DMS114 treated with DMSO at 0.1 percent for 48 hours (cell line): Measurements from ENCODE around the gene PPP4R3A.
"Not testable (repeated sequence)": the region's sequence is repeated elsewhere in the genome, so short reads cannot be mapped to it uniquely, and the experiment has no call there.

Experiments used
- DNase-seq: peaks from one replicate; lab custom pipeline; 2025; ENCODE audit not compliant: unreplicated experiment; lab: John Stamatoyannopoulos, UW

Gene PPP4R3A

GRCh38 chr14:91506226-91506625 lies 3.9 kb downstream of the PPP4R3A start:
- DNase-seq: no peak

- no peak for DNase-seq
These were observed 7.1 kb downstream of the PPP4R3A start for GRCh38 chr14:91503000-91503504.

DNA sequence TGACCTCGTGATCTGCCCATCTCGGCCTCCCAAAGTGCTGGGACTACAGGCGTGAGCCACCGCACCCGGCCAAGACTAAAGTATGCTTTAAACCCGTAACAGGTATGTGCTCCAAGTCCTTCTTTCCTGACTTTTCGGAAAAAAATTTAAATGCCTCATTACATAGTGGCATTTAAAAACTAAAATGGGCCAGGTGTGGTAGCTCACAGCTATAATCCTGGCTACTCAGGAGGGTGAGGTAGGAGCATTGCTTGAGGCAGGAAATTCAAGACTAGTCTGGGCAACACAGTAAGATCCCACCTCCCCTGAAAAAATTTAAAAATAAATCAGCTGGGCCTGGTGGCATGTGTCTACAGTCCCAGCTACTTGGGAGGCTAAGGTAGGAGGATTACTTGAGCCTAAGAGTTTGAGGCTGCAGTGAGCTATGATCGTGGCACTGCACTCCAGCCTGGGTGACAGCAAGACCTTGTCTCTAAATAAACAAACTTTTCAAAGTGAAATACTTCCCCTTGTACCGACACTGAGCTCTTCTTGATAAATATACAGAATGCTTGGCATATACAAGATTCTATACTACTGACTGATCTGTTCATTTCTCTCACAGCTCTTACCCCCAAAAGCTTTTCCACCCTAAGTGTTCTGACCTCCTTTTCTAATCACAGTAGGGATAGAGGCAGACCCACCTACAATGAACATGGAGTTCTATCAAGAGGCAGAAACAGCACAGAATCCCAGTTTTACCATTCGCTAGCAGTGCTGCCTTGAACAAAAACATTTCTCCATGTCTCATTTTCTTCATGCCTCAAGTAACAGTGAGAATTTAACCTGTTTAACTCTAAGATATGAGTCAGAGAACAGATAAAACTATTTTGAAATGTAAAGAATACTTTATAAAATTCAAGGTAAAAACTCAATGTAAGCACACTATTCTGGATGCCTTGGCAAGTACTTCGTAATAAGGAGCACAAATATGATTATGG lies 7.9 kb downstream of the PPP4R3A start:
- no peak for DNase-seq

- DNase-seq: no peak
These were observed 8.8 kb downstream of the PPP4R3A start for GRCh38 chr14:91501348-91501747.

- no peak for DNase-seq
These were observed 13.3 kb downstream of the PPP4R3A start for GRCh38 chr14:91496790-91497189.

DNA sequence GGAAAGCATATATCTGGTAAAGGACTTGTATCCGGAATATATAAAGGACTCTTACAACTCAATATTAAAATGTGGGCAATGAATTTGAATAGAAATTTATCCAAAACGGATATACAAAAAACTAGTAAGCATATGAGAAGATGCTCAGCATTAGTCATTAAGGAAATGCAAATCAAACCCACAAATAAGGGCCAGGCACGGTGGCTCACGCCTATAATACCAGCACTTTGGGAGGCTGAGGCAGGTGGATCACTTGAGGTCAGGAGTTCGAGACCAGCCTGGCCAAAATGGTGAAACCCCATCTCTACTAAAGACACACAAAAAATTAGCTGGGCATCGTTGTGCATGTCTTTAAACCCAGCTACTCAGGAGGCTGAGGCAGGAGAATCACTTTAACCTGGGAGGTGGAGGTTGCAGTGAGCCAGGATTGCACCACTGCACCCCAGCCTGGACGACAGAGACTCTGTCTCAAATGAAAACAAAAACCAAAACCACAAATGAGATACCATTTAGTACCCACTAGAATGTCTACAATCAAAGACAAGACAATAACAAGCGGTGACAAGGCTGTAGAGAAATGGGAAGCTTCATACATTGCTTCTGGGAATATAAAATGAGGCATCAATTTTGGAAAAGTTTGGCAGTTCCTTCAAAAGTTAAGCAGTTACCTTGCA lies 15.6 kb downstream of the PPP4R3A start:
- DNase-seq: not testable (repeated sequence)

GRCh38 chr14:91493169-91493568 lies 16.9 kb downstream of the PPP4R3A start:
- no peak for DNase-seq

DNA sequence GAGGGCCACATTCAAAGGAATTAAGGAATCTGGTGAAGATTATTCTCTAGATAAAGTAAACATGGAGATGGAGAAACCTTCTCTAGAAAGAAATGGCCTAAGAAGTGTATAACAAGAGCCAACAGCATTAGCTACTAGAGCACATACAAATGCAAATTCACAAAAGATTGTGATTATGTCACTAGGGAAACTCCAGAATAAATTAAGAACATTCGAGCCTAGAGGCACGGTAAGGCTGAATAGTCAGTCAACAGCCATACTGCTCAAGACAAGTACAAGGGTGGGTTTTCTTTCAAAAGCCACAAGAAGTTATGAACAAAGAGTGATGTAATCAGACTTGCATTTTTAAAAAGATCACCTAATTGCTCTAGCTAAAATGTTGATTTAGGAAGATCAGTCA lies 25.4 kb downstream of the PPP4R3A start:
- no peak for DNase-seq

DNA sequence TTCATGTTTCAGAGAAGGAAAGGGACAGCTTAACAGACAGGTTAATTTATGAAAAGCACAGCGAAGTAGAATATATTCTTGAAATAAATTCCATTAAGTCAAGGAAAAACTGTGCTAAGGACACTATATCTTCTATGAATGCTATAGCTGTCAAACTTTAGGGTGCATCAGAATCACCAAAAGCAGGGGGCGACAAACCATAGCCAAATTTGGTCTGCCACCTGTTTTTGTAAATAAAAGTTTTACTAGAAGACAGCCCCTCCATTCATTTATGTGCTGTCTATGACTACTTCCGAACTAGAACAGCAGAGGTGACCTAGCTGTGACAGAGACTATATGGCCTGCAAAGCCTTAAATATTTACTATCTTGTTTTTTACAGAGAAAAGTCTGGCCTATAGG lies 25.9 kb downstream of the PPP4R3A start:
- no peak for DNase-seq

DNA sequence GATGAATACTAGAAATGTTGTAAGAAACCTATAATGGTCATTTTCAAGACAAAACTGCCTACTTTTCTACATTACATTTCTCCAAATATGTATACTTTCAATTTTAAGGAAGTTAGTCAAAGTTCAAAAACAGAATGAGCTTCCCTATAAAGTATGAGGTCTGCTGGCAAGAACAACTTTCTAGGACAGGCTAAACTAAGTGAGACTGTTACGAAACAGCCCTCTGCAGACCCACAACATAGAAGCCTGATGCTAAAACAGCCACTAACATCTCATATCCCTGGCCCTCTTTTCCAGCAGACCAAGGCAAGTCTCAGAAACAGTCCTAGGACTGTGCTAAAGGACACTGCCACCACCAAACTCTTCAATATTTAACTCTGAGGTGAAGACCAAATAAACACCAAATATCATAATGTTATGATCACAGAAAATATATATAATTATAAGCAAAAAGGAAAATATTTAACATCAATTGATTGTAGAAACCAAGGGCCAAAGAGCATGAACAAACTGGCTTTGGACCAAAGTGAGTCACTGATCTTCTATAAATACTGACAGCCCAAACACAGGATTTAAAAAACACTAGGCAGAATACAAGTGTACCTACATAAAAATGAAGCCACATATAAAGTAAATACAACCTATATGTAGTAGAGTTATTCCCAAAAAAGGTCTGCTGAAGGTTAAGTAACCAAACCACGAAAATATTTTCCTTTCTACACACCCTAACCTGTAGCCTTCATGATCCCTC lies 27.7 kb downstream of the PPP4R3A start:
- no peak for DNase-seq

- no peak for DNase-seq
These were observed 32.7 kb downstream of the PPP4R3A start for GRCh38 chr14:91477388-91477787.

DNA sequence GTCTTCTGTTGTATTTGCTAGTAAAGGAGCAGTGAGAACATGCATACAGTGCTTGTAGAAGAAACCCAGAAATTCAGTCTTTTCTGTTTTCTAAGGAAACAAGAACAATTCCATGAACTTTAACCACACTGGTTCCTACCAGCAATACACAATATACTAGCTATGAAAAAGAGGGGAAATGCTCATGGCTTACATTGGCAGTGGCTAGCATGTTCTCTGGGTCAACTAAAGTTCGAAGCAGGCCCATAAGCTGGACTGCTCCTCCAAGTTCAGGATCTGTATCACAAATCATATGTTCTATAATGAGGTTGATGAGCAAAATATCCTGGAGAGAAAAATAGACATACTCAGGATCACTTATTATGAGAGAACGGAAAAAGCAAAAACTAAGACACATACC lies 37.1 kb downstream of the PPP4R3A start:
- DNase-seq: no peak

DNA sequence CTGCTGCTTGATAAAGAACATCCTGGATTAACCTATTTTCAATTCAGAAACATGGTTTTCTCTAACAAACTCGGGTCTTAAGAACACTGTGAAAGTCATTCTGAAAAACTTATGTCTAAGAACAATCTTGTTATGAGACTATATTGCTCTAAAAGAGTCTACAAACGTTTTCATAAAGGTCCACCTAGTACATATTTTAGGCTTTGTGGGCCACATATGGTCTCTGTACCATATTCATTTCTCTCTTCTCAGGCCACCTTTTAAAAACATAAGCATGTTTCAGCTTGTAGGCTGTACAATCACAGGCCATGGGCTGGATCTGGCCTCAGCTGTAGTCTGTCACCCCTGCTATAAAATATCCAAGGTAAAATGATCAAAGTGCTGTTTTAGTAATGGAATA lies 39.9 kb downstream of the PPP4R3A start:
- DNase-seq: no peak

DNA sequence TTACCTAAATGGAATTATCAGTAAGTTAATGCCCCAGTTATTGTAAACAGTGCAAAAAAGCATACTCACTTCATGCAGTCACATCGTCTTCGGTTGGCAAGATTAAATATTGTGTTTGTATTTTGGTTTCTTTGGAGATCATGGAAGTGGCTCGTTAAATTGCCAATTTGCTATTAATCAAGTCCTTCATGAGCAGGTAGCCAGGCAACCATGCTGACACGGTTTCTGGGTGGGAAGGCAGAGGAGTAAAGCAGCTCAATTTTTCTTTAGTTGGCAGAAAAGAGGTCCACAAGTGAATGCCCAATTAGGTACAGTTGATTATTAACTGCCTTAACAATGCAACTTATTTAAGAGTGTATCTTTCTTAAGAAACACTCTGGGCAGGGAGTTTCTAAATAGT lies 43.9 kb downstream of the PPP4R3A start:
- DNase-seq: no peak

DNA sequence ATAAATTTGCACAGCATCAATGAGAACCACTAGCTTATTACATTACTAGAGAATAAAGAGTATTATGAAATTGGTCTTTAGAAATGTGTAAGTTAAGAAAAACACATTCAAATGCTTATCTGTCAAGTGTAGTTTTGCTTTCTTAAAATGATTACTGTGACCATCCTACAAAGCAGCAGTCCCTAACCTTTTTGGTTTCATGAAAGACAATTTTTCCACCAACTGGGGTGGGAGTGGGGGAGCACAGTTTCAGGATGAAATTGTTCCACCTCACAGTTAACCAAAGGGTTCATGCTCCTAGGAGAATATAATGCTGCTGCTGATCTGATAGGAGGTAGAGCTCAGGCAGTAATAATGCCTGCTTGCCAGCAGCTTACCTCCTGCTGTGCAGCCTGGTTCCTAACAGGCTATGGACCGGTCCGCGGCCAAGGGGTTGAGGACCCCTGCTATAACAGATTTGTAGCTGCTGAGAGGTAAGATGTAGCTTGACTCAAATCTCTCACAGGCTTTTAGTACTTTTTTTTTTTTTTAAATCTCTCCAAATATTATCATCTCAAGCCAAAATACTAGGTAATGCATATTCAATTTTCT lies 45.4 kb downstream of the PPP4R3A start:
- no peak for DNase-seq

- no peak for DNase-seq
These were observed 51.5 kb downstream of the PPP4R3A start for GRCh38 chr14:91458612-91459011.

GRCh38 chr14:91456283-91456682 lies 53.8 kb downstream of the PPP4R3A start:
- DNase-seq: no peak

GRCh38 chr14:91454580-91454979 lies 55.5 kb downstream of the PPP4R3A start:
- no peak for DNase-seq

DNA sequence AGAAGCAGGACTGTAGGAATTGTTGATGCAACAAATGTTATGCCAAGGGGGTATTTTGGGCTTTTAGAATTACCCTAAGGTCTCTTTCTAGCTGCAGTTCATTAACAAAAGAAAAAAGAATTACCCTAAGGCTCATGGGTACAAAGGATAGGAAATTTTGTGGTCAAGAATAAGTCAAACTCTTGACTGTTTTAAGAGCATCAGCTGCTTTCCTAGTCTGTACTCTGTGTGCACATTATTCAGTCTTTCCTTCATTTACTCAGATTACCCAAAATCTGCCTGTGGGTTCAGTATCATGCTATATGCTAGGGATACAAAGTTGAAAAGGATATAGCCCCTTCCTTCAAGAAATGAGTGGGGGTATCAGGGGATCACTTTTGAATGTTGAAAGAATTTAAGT lies 56.0 kb downstream of the PPP4R3A start:
- no peak for DNase-seq

DNA sequence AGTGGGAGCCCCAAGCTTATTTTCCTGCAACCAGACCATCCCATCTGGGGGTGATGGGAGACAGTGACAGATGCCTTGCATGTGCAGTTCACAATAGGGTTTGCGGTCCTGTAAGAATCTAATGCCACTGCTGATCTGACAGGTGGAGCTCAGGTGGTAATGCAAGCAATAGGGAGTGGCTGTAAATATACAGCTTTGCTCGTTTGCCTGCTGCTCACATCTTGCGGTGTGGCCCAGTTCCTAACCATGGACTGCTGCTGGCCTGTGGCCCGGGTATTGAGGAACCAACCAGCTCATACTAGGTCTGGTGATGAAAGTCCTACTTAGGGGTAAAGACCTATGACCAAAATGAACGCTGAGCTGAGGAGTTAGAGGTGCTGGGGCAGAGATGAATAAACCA lies 56.4 kb downstream of the PPP4R3A start:
- DNase-seq: no peak
